Uterus (tissue), 4 donors: ENCODE data around the gene ANKLE1. TPM values are rescaled to one million over a fixed set of nuclear protein-coding genes. Genes with fewer than 3 reads are reported as not detected.

Source experiments
- DNase-seq, 2 donors: peaks; one replicate each; pipeline ENCODE4 v3.0.0-alpha.2; 2019 to 2020
- H3K27ac ChIP-seq, 2 donors: fragments of 200-600 bp; sonication (generic); 1 replicate in 1 of 2; 2 replicates in 1 of 2; pipeline ENCODE4 v1.5.1; 2016 to 2018
- H3K27me3 ChIP-seq, 2 donors: fragments of 200-600 bp; sonication (generic); one replicate each; pipeline ENCODE4 v1.5.1; 2018 to 2019; ENCODE audit warnings: control low read depth in 1 of 2
- H3K36me3 ChIP-seq, 2 donors: fragments of 200-600 bp; sonication (generic); one replicate each; pipeline ENCODE4 v1.5.1; 2019; ENCODE audit warnings: control low read depth in 1 of 2
- H3K4me1 ChIP-seq, 2 donors: fragments of 200-600 bp; sonication (generic); one replicate each; pipeline ENCODE4 v1.5.1; 2018 to 2019; ENCODE audit warnings: control low read depth in 1 of 2
- H3K4me3 ChIP-seq, 2 donors: fragments of 200-600 bp; sonication (generic); 1 replicate in 1 of 2; 2 replicates in 1 of 2; pipeline ENCODE4 v1.5.1; 2018 to 2019; ENCODE audit warnings: mild to moderate bottlenecking in 1 of 2
- H3K9me3 ChIP-seq, 2 donors: fragments of 200-600 bp; sonication (generic); one replicate each; pipeline ENCODE4 v1.5.1; 2019; ENCODE audit warnings: control low read depth in 1 of 2
- CTCF ChIP-seq, 4 experiments: fragments of 200-600 bp in 2 of 4; fragments of 450-650 bp in 2 of 4; sonication (generic) in 2 of 4; IDR thresholded peaks; one replicate each; pipeline ENCODE4 v1.5.1; 2016 to 2019; ENCODE audit warnings: antibody characterized with exemption in 4 of 4, mild to moderate bottlenecking in 2 of 4, moderate library complexity in 1 of 4
- POLR2A ChIP-seq, 2 donors: fragments of 450-650 bp; IDR thresholded peaks; one replicate each; pipeline ENCODE4 v1.6.1; 2016; ENCODE audit warnings: antibody characterized with exemption in 2 of 2, mild to moderate bottlenecking in 1 of 2, moderate library complexity in 1 of 2
- intact Hi-C: fragments of 100-400 bp; cut with DNase I; formaldehyde crosslinking; loops from one replicate; pipeline ENCODE4 v1.15.1; 2023; ENCODE audit warnings: low total_unique reads
- total RNA-seq, 4 donors: library from RNA; depleted of rRNA in 3 of 4; stranded (reverse); fragments of >200 nt in 3 of 4; gene quantifications; one replicate each; pipeline versions ENCODE4 v1.1.0 to v1.2.4, GENCODE V29; 2014 to 2023
- donor health status: DM: yes; HTN: yes; CAD: no.

Gene ANKLE1
- total RNA-seq, 4 donors from 2014 or later: 1.6 to 2.4 TPM; not detected in 2

- no peaks in the 10 kb centered on the region for H3K36me3 ChIP-seq
- peak within 1 kb of the TSS; percentile 30 to 33 for H3K27ac ChIP-seq
- H3K9me3 ChIP-seq: no peaks in the 10 kb centered on the region
- TF ChIP-seq POLR2A (IDR thresholded peaks at IDR 0.05) (peak; percentile 40 to 45), CTCF (IDR thresholded peaks at IDR 0.05) (peak in 1 of 4 experiments; percentile 3)
- peak; percentile 91 to 97 for DNase-seq
- peaks cover 0 to 3% of the 10 kb centered on the region in 2 donors for H3K27me3 ChIP-seq
- peaks cover 0 to 13% of the 10 kb centered on the region in 2 donors for H3K4me1 ChIP-seq
- intact Hi-C loops: no loop called here
- peak within 1 kb of the TSS; percentile 34 to 59 for H3K4me3 ChIP-seq
These were observed 53.0 kb downstream of the ANKLE1 start, which contains the start of gene ANO8 for GRCh38 chr19:17334414-17335409. Gene ANO8 (minus strand): TSS chr19:17334855. CDS start chr19:17334670, 185 bp downstream.

- no peak overlapping the region for H3K27ac ChIP-seq
- intact Hi-C loops: no loop called here
- peaks cover 0 to 13% of the 10 kb centered on the region in 2 donors for H3K4me1 ChIP-seq
These were observed 53.9 kb downstream of the ANKLE1 start for GRCh38 chr19:17335575-17335974.

More at GRCh38 chr19:17335575-17335974, 53.9 kb downstream of the ANKLE1 start:
- Histone ChIP-seq H3K9me3 (no peaks in the 10 kb centered on the region), H3K4me3 (no peak overlapping the region), H3K27me3 (no peaks in the 10 kb centered on the region), H3K36me3 (no peaks in the 10 kb centered on the region)
- no peak for DNase-seq
- no peak for TF ChIP-seq CTCF (IDR thresholded peaks at IDR 0.05)
- TF ChIP-seq POLR2A (IDR thresholded peaks at IDR 0.05): no peak

Other genes with a start within 250 kb of the ANKLE1 start
- gene HAUS8, start 206.4 kb upstream of the ANKLE1 start, total RNA-seq: 10 to 100 TPM in 2 of 4 donors, 1 to 10 TPM in 2; 2.6 to 11.5 (median 6.9) TPM
- 100 to 1,000 TPM in 1 of 4 donors, 10 to 100 TPM in 3; 17.6 to 117 (median 54.1) TPM for gene MYO9B, start 206.1 kb upstream of the ANKLE1 start, total RNA-seq
- 10 to 100 TPM; 11.5 to 43.5 (median 22.2) TPM for gene USE1, start 66.5 kb upstream of the ANKLE1 start, total RNA-seq
- gene OCEL1, start 55.7 kb upstream of the ANKLE1 start, total RNA-seq: 10 to 100 TPM in 2 of 4 donors, 1 to 10 TPM in 1, not detected in 1; 5.9 to 32.6 (median 17.6) TPM
- 10 to 100 TPM; 14.3 to 45.0 (median 36.0) TPM for gene NR2F6, start 36.0 kb upstream of the ANKLE1 start, total RNA-seq
- 10 to 100 TPM in 2 of 4 donors, 1 to 10 TPM in 2; 3.5 to 23.8 (median 13.0) TPM for gene USHBP1, start 17.2 kb upstream of the ANKLE1 start, total RNA-seq
- gene BABAM1, start 14.5 kb upstream of the ANKLE1 start, total RNA-seq: 100 to 1,000 TPM in 2 of 4 donors, 10 to 100 TPM in 2; 58.1 to 240 (median 97.2) TPM
- gene ABHD8, start 21.5 kb downstream of the ANKLE1 start, total RNA-seq: 100 to 1,000 TPM in 1 of 4 donors, 10 to 100 TPM in 2, 1 to 10 TPM in 1; 9.0 to 115 (median 19.2) TPM
- 100 to 1,000 TPM in 2 of 4 donors, 10 to 100 TPM in 2; 30.9 to 289 (median 97.2) TPM for gene MRPL34, start 24.0 kb downstream of the ANKLE1 start, total RNA-seq
- 10 to 100 TPM in 2 of 4 donors, 1 to 10 TPM in 2; 2.8 to 22.2 (median 8.9) TPM for gene DDA1, start 27.7 kb downstream of the ANKLE1 start, total RNA-seq
- gene ANO8, start 53.0 kb downstream of the ANKLE1 start, total RNA-seq: 10 to 100 TPM in 1 of 4 donors, 1 to 10 TPM in 2, under 1 TPM in 1; 0.51 to 12.6 (median 7.6) TPM
- gene GTPBP3, start 55.7 kb downstream of the ANKLE1 start, total RNA-seq: 10 to 100 TPM in 3 of 4 donors, under 1 TPM in 1; 0.88 to 31.2 (median 24.4) TPM
- gene PLVAP, start 95.4 kb downstream of the ANKLE1 start, total RNA-seq: 100 to 1,000 TPM in 2 of 4 donors, 10 to 100 TPM in 1, 1 to 10 TPM in 1; 4.7 to 204 (median 87.4) TPM
- 1 to 10 TPM in 1 of 4 donors, not detected in 3; 2.5 TPM for gene CCDC194, start 112.3 kb downstream of the ANKLE1 start, total RNA-seq
- gene BST2, start 123.7 kb downstream of the ANKLE1 start, total RNA-seq: 100 to 1,000 TPM in 3 of 4 donors, 10 to 100 TPM in 1; 84.6 to 267 (median 195) TPM
- gene MVB12A, start 138.1 kb downstream of the ANKLE1 start, total RNA-seq: 10 to 100 TPM in 3 of 4 donors, 1 to 10 TPM in 1; 3.8 to 46.7 (median 26.5) TPM
- gene TMEM221, start 166.8 kb downstream of the ANKLE1 start, total RNA-seq: 10 to 100 TPM in 1 of 4 donors, 1 to 10 TPM in 2, not detected in 1; 2.2 to 16.5 (median 3.9) TPM
- not detected for gene NXNL1, start 179.0 kb downstream of the ANKLE1 start, total RNA-seq
- 10 to 100 TPM in 3 of 4 donors, 1 to 10 TPM in 1; 7.1 to 36.5 (median 26.9) TPM for gene SLC27A1, start 188.6 kb downstream of the ANKLE1 start, total RNA-seq
- 10 to 100 TPM; 16.9 to 41.0 (median 34.1) TPM for gene PGLS, start 229.7 kb downstream of the ANKLE1 start, total RNA-seq